PC-9 (cell line): ENCODE measurements around the gene ZNF148. TPM values are rescaled to one million over a fixed set of nuclear protein-coding genes. Genes with fewer than 3 reads are reported as not detected.

ENCODE experiments used
- BruUV-seq: library from RNA; stranded (reverse); fragments of 400-500 nt; replicated peaks from 2 replicates; lab custom pipeline; 2021; lab: Mats Ljungman, UMichigan
- CTCF ChIA-PET: fragments of 300-600 bp; sonication (Branson Sonifier 250); formaldehyde crosslinking; loops from one replicate; lab custom pipeline; 2022; ENCODE audit warnings: antibody characterized with exemption; lab: Charles Lee
- POLR2A ChIA-PET: fragments of 300-600 bp; sonication (Branson Sonifier 250); formaldehyde crosslinking; loops from one replicate; lab custom pipeline; 2022; ENCODE audit warnings: antibody characterized with exemption; ENCODE audit not compliant: unreplicated experiment; lab: Charles Lee
- DNase-seq, 2 experiments: peaks; one replicate each; pipeline versions ENCODE4 v3.0.0 to v3.0.0-alpha.2; 2015 to 2022; ENCODE audit warnings: mixed read lengths in 1 of 2
- H2AFZ ChIP-seq: fragments of 200-600 bp; sonication (generic); 2 replicates; pipeline ENCODE4 v1.8.1; 2017; ENCODE audit warnings: antibody characterized with exemption
- H3F3A ChIP-seq: fragments of 200-600 bp; sonication (generic); 2 replicates; pipeline ENCODE4 v1.8.1; 2017; ENCODE audit warnings: antibody characterized with exemption, mild to moderate bottlenecking, low read depth; ENCODE audit not compliant: insufficient read depth
- H3K27ac ChIP-seq: fragments of 200-600 bp; sonication (generic); 2 replicates; pipeline ENCODE4 v1.6.1; 2016; ENCODE audit warnings: mixed run types
- H3K27me3 ChIP-seq: fragments of 200-600 bp; sonication (generic); 2 replicates; pipeline ENCODE4 v1.6.1; 2016; ENCODE audit warnings: low read depth, mixed run types; ENCODE audit not compliant: insufficient read depth
- H3K36me3 ChIP-seq: fragments of 200-600 bp; sonication (generic); 2 replicates; pipeline ENCODE4 v1.6.1; 2016; ENCODE audit warnings: low read depth, mixed run types
- H3K4me1 ChIP-seq: fragments of 200-600 bp; sonication (generic); replicated peaks from 2 replicates; pipeline ENCODE4 v1.6.1; 2016; ENCODE audit warnings: mixed run types; ENCODE audit not compliant: insufficient read depth
- H3K4me2 ChIP-seq: fragments of 200-600 bp; sonication (generic); 2 replicates; pipeline ENCODE4 v1.6.1; 2017; ENCODE audit warnings: mixed run types
- H3K4me3 ChIP-seq: fragments of 200-600 bp; sonication (generic); 2 replicates; pipeline ENCODE4 v1.6.1; 2016; ENCODE audit warnings: mixed run types
- H3K79me2 ChIP-seq: fragments of 200-600 bp; sonication (generic); 2 replicates; pipeline ENCODE4 v1.6.1; 2017; ENCODE audit warnings: low read depth, mixed run types
- H3K9me2 ChIP-seq: fragments of 200-600 bp; sonication (generic); 2 replicates; pipeline ENCODE4 v1.8.1; 2017; ENCODE audit warnings: mild to moderate bottlenecking; ENCODE audit not compliant: insufficient read depth
- H3K9me3 ChIP-seq: fragments of 200-600 bp; sonication (generic); 2 replicates; pipeline ENCODE4 v1.8.1; 2016; ENCODE audit warnings: low read depth; ENCODE audit not compliant: insufficient read depth
- H4K20me1 ChIP-seq: fragments of 200-600 bp; sonication (generic); 2 replicates; pipeline ENCODE4 v1.8.1; 2017; ENCODE audit not compliant: insufficient read depth
- CTCF ChIP-seq: fragments of 200-600 bp; sonication (generic); conservative IDR thresholded peaks from 2 replicates; pipeline ENCODE4 v1.6.1; 2017; ENCODE audit warnings: mixed run types, antibody characterized with exemption, mild to moderate bottlenecking, moderate library complexity
- EZH2 ChIP-seq: fragments of 200-600 bp; sonication (generic); IDR thresholded peaks from 2 replicates; pipeline ENCODE4 v1.8.0; 2017; ENCODE audit warnings: antibody characterized with exemption, low read depth
- intact Hi-C: fragments of 100-400 bp; cut with micrococcal nuclease; formaldehyde crosslinking; loops from one replicate; pipeline ENCODE4 v1.10.0; 2022; ENCODE audit not compliant: unreplicated experiment
- total RNA-seq: library from RNA; stranded (reverse); gene quantifications from 2 replicates; pipeline ENCODE4 v1.2.3, GENCODE V29; 2021

ZNF148 gene
- total RNA-seq, 1 experiment from 2014 or later, result 62.6 TPM

DNA sequence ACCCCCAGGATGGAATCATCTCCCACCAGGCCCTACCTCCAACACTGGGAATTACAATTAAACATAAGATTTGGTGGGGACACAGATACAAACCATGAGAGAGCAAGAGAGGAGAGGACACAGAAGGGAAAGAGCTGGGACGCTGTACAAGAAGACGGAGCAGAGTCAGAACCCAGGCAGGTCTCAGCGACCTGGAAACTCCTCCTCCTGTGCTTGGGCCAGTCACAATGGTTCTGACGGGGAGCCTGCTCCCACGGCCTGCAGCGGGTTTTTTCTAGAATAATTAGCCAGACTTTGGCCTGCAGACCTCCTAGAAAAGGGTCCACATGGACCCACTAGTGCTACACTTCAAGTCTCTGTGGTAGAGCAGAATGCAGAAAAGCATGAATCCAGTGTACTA lies 168.2 kb downstream of the ZNF148 start:
- H3K79me2 ChIP-seq, result peaks cover 10% of the 10 kb centered on the region; the same call in 1 of the 2 replicates
- no peaks in the 10 kb centered on the region for H3K27me3 ChIP-seq

DNA sequence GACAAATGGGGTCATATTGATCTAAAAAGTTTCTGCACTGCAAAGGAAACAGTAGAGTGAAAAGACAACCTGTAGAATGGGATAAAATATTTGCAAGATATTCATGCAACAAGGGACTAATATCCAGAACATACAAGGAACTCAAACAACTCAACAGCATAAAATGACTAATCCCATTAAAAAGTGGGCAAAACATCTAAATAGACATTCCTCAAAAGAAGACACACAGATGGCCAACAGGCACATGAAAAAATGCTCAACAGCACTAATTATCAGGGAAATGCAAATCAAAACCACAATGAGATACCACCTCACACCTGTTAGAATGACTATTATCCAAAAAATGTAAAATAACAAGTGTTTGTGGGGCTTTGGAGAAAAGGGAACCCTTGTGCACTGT lies 171.4 kb downstream of the ZNF148 start:
- Histone ChIP-seq H3K27ac (no peak overlapping the region), H3K4me2 (no peak overlapping the region), H3K36me3 (no peaks in the 10 kb centered on the region), H2AFZ (no peak overlapping the region), H3K79me2 (0 out of 2 replicates have a peak, but pooled peaks cover 5% of the 10 kb centered on the region), H3K27me3 (no peaks in the 10 kb centered on the region), H3K9me3 (no peaks in the 10 kb centered on the region), H3F3A (no peaks in the 10 kb centered on the region), H3K9me2 (no peaks in the 10 kb centered on the region), H3K4me3 (no peak overlapping the region), H3K4me1 (0 out of 2 replicates have a peak, but pooled peaks cover 2% of the 10 kb centered on the region), H4K20me1 (no peaks in the 10 kb centered on the region)
- ChIA-PET POLR2A (no interaction called here), CTCF (no interaction called here)
- BruUV-seq, result no TSS peak
- TF ChIP-seq EZH2, result no peak
- no peak for TF ChIP-seq CTCF
- DNase-seq, result no peak
- intact Hi-C loops, result no loop called here

More for the DNA sequence above, 168.2 kb downstream of the ZNF148 start:
- TF ChIP-seq CTCF (no peak), EZH2 (no peak)
- Histone ChIP-seq H3K4me3 (no peak overlapping the region), H3K4me2 (no peak overlapping the region), H3K4me1 (0 out of 2 replicates have a peak, but pooled peaks cover 12% of the 10 kb centered on the region), H3K9me2 (no peaks in the 10 kb centered on the region), H3K9me3 (no peaks in the 10 kb centered on the region), H3K36me3 (no peaks in the 10 kb centered on the region), H4K20me1 (no peaks in the 10 kb centered on the region), H3K27ac (no peak overlapping the region), H3F3A (no peaks in the 10 kb centered on the region), H2AFZ (no peak overlapping the region)
- BruUV-seq, result no TSS peak
- DNase-seq, result no peak
- ChIA-PET POLR2A (no interaction called here), CTCF (no interaction called here)
- intact Hi-C loops, result no loop called here

DNA sequence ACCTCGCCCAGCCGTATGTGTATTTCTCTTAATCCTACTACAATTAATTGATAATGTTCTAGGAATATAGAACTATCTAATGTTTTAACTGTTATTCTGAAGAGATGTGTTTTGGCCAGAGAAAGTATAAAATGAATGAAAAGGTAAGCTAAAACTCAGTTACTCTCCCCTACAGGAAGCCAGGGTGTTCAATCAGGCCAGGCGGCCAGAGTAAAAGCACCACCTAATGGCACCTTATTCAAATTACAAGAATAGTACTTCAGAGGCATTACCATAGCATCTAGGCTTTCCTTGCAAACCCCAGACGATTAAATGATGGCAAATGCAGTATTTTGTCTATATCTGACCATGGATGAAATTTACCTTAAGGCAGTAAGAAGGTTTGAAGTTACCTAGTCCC lies 172.9 kb downstream of the ZNF148 start:
- no peak overlapping the region for H3K4me3 ChIP-seq
- no peaks in the 10 kb centered on the region for H3K9me3 ChIP-seq
- no peaks in the 10 kb centered on the region for H4K20me1 ChIP-seq
- intact Hi-C loops, result no loop called here
- DNase-seq, result no peak
- ChIA-PET POLR2A (no interaction called here), CTCF (no interaction called here)
- BruUV-seq, result no TSS peak
- H3K9me2 ChIP-seq, result no peaks in the 10 kb centered on the region
- H2AFZ ChIP-seq, result no peak overlapping the region
- 0 out of 2 replicates have a peak, but pooled peaks cover 5% of the 10 kb centered on the region for H3K79me2 ChIP-seq
- no peak overlapping the region for H3K27ac ChIP-seq
- H3F3A ChIP-seq, result no peaks in the 10 kb centered on the region
- no peaks in the 10 kb centered on the region for H3K4me1 ChIP-seq
- no peak for TF ChIP-seq CTCF
- no peak for TF ChIP-seq EZH2
- H3K4me2 ChIP-seq, result no peak overlapping the region
- no peaks in the 10 kb centered on the region for H3K27me3 ChIP-seq
- H3K36me3 ChIP-seq, result no peaks in the 10 kb centered on the region
